ENCODE measurements around the gene NT5C3A. TPM values are rescaled to one million over a fixed set of nuclear protein-coding genes. Genes with fewer than 3 reads are reported as not detected.

The NT5C3A gene
- total RNA-seq, 1 donor from 2014 or later, result 14.5 TPM

- no peaks in the 10 kb centered on the region for H3K27me3 Mint-ChIP-seq (ENCODE audit: low read depth)
- H3K4me3 Mint-ChIP-seq (ENCODE audit: unreplicated experiment), result no peak overlapping the region
- H3K36me3 Mint-ChIP-seq (ENCODE audit: low read depth), result peaks cover 18% of the 10 kb centered on the region
- no peak overlapping the region for H3K27ac Mint-ChIP-seq (ENCODE audit: unreplicated experiment)
- TF ChIP-seq CTCF (IDR thresholded peaks at IDR 0.05), result no peak
- peaks cover 34% of the 10 kb centered on the region for H3K9me3 Mint-ChIP-seq (ENCODE audit: low read depth)
- peaks cover 17% of the 10 kb centered on the region for H3K4me1 Mint-ChIP-seq (ENCODE audit: low read depth)
- no peak for DNase-seq (ENCODE audit: low spot score)
Observed at GRCh38 chr7:33066771-33067170, 4.2 kb upstream of the NT5C3A start.

- Mint-ChIP-seq H3K36me3 (ENCODE audit: low read depth) (peaks cover 18% of the 10 kb centered on the region), H3K27me3 (ENCODE audit: low read depth) (no peaks in the 10 kb centered on the region), H3K4me3 (ENCODE audit: unreplicated experiment) (no peak overlapping the region), H3K4me1 (ENCODE audit: low read depth) (peaks cover 23% of the 10 kb centered on the region), H3K9me3 (ENCODE audit: low read depth) (peaks cover 34% of the 10 kb centered on the region), H3K27ac (ENCODE audit: unreplicated experiment) (no peak overlapping the region)
- no peak for TF ChIP-seq CTCF (IDR thresholded peaks at IDR 0.05)
- no peak for DNase-seq (ENCODE audit: low spot score)
Observed at GRCh38 chr7:33065981-33066380, 3.4 kb upstream of the NT5C3A start.

- peak overlapping the region; percentile 98 for H3K4me3 Mint-ChIP-seq (ENCODE audit: unreplicated experiment)
- H3K36me3 Mint-ChIP-seq (ENCODE audit: low read depth), result peaks cover 14% of the 10 kb centered on the region
- DNase-seq (ENCODE audit: low spot score), result peak; percentile 97
- peaks cover 24% of the 10 kb centered on the region for H3K9me3 Mint-ChIP-seq (ENCODE audit: low read depth)
- no peaks in the 10 kb centered on the region for H3K27me3 Mint-ChIP-seq (ENCODE audit: low read depth)
- no peak for TF ChIP-seq CTCF (IDR thresholded peaks at IDR 0.05)
- peaks cover 44% of the 10 kb centered on the region for H3K4me1 Mint-ChIP-seq (ENCODE audit: low read depth)
- peak overlapping the region; percentile 95 for H3K27ac Mint-ChIP-seq (ENCODE audit: unreplicated experiment)
Observed at GRCh38 chr7:33062782-33063443, 337 bp upstream of the NT5C3A start.

GRCh38 chr7:33061282-33061937, 1.2 kb downstream of the NT5C3A start:
- Mint-ChIP-seq H3K4me1 (ENCODE audit: low read depth) (peaks cover 44% of the 10 kb centered on the region), H3K27ac (ENCODE audit: unreplicated experiment) (peak overlapping the region; percentile 83), H3K9me3 (ENCODE audit: low read depth) (peaks cover 17% of the 10 kb centered on the region), H3K4me3 (ENCODE audit: unreplicated experiment) (peak overlapping the region; percentile 98), H3K36me3 (ENCODE audit: low read depth) (peaks cover 13% of the 10 kb centered on the region), H3K27me3 (ENCODE audit: low read depth) (no peaks in the 10 kb centered on the region)
- DNase-seq (ENCODE audit: low spot score), result no peak
- TF ChIP-seq CTCF (IDR thresholded peaks at IDR 0.05), result no peak

- H3K4me3 Mint-ChIP-seq (ENCODE audit: unreplicated experiment), result no peak overlapping the region
Observed at GRCh38 chr7:33059635-33060034, 2.9 kb downstream of the NT5C3A start.

More at GRCh38 chr7:33059635-33060034, 2.9 kb downstream of the NT5C3A start:
- no peak for DNase-seq (ENCODE audit: low spot score)
- peaks cover 3% of the 10 kb centered on the region for H3K36me3 Mint-ChIP-seq (ENCODE audit: low read depth)
- no peaks in the 10 kb centered on the region for H3K27me3 Mint-ChIP-seq (ENCODE audit: low read depth)
- H3K9me3 Mint-ChIP-seq (ENCODE audit: low read depth), result peaks cover 4% of the 10 kb centered on the region
- no peak for TF ChIP-seq CTCF (IDR thresholded peaks at IDR 0.05)
- H3K27ac Mint-ChIP-seq (ENCODE audit: unreplicated experiment), result no peak overlapping the region
- H3K4me1 Mint-ChIP-seq (ENCODE audit: low read depth), result peaks cover 43% of the 10 kb centered on the region
